Measurements from ENCODE around the gene PXYLP1.

Gene PXYLP1

GRCh38 chr3:141212101-141212500, 19.5 kb upstream of the PXYLP1 start:
- no peaks in the 10 kb centered on the region for H3K27me3 ChIP-seq (ENCODE audit: insufficient read depth, poor library complexity, severe bottlenecking)
- no peak for TF ChIP-seq CTCF (IDR thresholded peaks at IDR 0.05; ENCODE audit: insufficient read depth, low read length)
- no peak for TF ChIP-seq GABPA (IDR thresholded peaks at IDR 0.05; ENCODE audit: low read depth)
- no peak for TF ChIP-seq SPI1 (IDR thresholded peaks at IDR 0.05; ENCODE audit: borderline replicate concordance, low read depth)
- no peak for TF ChIP-seq POLR2AphosphoS5 (IDR thresholded peaks at IDR 0.05; ENCODE audit: low read depth)
- no peak for TF ChIP-seq REST (IDR thresholded peaks at IDR 0.05; ENCODE audit: insufficient replicate concordance, low read depth)
- no peak for DNase-seq (ENCODE audit: low read depth in 1 of 2, low spot score in 1 of 2)
- no peak overlapping the region for H3K4me3 ChIP-seq (replicated peaks; ENCODE audit: insufficient read depth, low read length)
- H3K27ac ChIP-seq (replicated peaks): no peak overlapping the region

GRCh38 chr3:141212555-141212954, 19.1 kb upstream of the PXYLP1 start:
- no peak for TF ChIP-seq POLR2AphosphoS5 (IDR thresholded peaks at IDR 0.05; ENCODE audit: low read depth)
- TF ChIP-seq SPI1 (IDR thresholded peaks at IDR 0.05; ENCODE audit: borderline replicate concordance, low read depth): no peak
- no peak for TF ChIP-seq GABPA (IDR thresholded peaks at IDR 0.05; ENCODE audit: low read depth)
- TF ChIP-seq CTCF (IDR thresholded peaks at IDR 0.05; ENCODE audit: insufficient read depth, low read length): no peak
- TF ChIP-seq REST (IDR thresholded peaks at IDR 0.05; ENCODE audit: insufficient replicate concordance, low read depth): no peak
- Histone ChIP-seq H3K4me3 (replicated peaks; ENCODE audit: insufficient read depth, low read length) (no peak overlapping the region), H3K27ac (replicated peaks) (no peak overlapping the region), H3K27me3 (ENCODE audit: insufficient read depth, poor library complexity, severe bottlenecking) (no peaks in the 10 kb centered on the region)
- DNase-seq (ENCODE audit: low read depth in 1 of 2, low spot score in 1 of 2): no peak

- H3K4me3 ChIP-seq (replicated peaks; ENCODE audit: insufficient read depth, low read length): no peak overlapping the region
- DNase-seq (ENCODE audit: low read depth in 1 of 2, low spot score in 1 of 2): no peak
- no peak overlapping the region for H3K27ac ChIP-seq (replicated peaks)
- H3K27me3 ChIP-seq (ENCODE audit: insufficient read depth, poor library complexity, severe bottlenecking): no peaks in the 10 kb centered on the region
- TF ChIP-seq CTCF (IDR thresholded peaks at IDR 0.05; ENCODE audit: insufficient read depth, low read length): no peak
- no peak for TF ChIP-seq SPI1 (IDR thresholded peaks at IDR 0.05; ENCODE audit: borderline replicate concordance, low read depth)
- no peak for TF ChIP-seq GABPA (IDR thresholded peaks at IDR 0.05; ENCODE audit: low read depth)
- no peak for TF ChIP-seq REST (IDR thresholded peaks at IDR 0.05; ENCODE audit: insufficient replicate concordance, low read depth)
- no peak for TF ChIP-seq POLR2AphosphoS5 (IDR thresholded peaks at IDR 0.05; ENCODE audit: low read depth)
Measured at GRCh38 chr3:141216975-141217374, 14.7 kb upstream of the PXYLP1 start.
